GM12891 (cell line): ENCODE results near the gene DGCR8.

Experiments
- PAX5 ChIP-seq: IDR thresholded peaks from 2 replicates; pipeline ENCODE4 v1.6.1; 2011; ENCODE audit warnings: low read length, moderate library complexity, mild to moderate bottlenecking; ENCODE audit not compliant: insufficient read depth, severe bottlenecking
- POLR2A ChIP-seq: IDR thresholded peaks from 2 replicates; pipeline ENCODE4 v1.6.1; 2011; ENCODE audit warnings: low read depth, low read length, control low read depth
- POLR2AphosphoS5 ChIP-seq: IDR thresholded peaks from 2 replicates; pipeline ENCODE4 v1.6.1; 2011; ENCODE audit warnings: low read depth, low read length, control low read depth
- POU2F2 ChIP-seq: IDR thresholded peaks from 2 replicates; pipeline ENCODE4 v1.6.1; 2011; ENCODE audit warnings: low read depth, mild to moderate bottlenecking, control low read depth, low read length, moderate library complexity
- SPI1 ChIP-seq: IDR thresholded peaks from 2 replicates; pipeline ENCODE4 v1.6.1; 2011; ENCODE audit warnings: low read depth, low read length, control low read depth
- TAF1 ChIP-seq: IDR thresholded peaks from 2 replicates; pipeline ENCODE4 v1.6.1; 2011; ENCODE audit warnings: low read depth, low read length, control low read depth

GRCh38 chr22:20138868-20139267 lies 58.8 kb downstream of the DGCR8 start:
- TF ChIP-seq POLR2AphosphoS5 (no peak), POLR2A (no peak), TAF1 (no peak), SPI1 (no peak), PAX5 (no peak), POU2F2 (no peak)
